Stimulated activated CD4-positive, alpha-beta T cell treated with anti-CD3 and anti-CD28 coated beads, Interleukin-1b, Interleukin-23, amount 100 ng/mL, for 24 hours (primary cell): ENCODE results near the gene NRP2.

Experiments
- DNase-seq, 4 experiments: peaks; one replicate each; pipeline ENCODE4 v3.0.0-alpha.2; 2020; ENCODE audit warnings: low read depth in 4 of 4, low spot score in 1 of 4

The NRP2 gene

GRCh38 chr2:205705511-205706349, 23.4 kb downstream of the NRP2 start:
- DNase-seq = no peak

- DNase-seq = no peak
Measured at GRCh38 chr2:205706769-205707381, 24.6 kb downstream of the NRP2 start.

GRCh38 chr2:205708231-205708631, 25.9 kb downstream of the NRP2 start:
- DNase-seq = no peak

- no peak for DNase-seq
Measured at GRCh38 chr2:205709319-205709718, 27.0 kb downstream of the NRP2 start.

GRCh38 chr2:205712508-205712907, 30.2 kb downstream of the NRP2 start:
- DNase-seq = no peak

- DNase-seq = no peak
Measured at GRCh38 chr2:205713086-205713485, 30.8 kb downstream of the NRP2 start.

GRCh38 chr2:205714058-205714776, 31.9 kb downstream of the NRP2 start:
- DNase-seq = no peak

- DNase-seq = no peak
Measured at GRCh38 chr2:205714789-205715720, 32.8 kb downstream of the NRP2 start.

GRCh38 chr2:205715831-205716525, 33.7 kb downstream of the NRP2 start:
- DNase-seq = no peak

- no peak for DNase-seq
Measured at GRCh38 chr2:205717175-205717846, 35.0 kb downstream of the NRP2 start.

GRCh38 chr2:205717999-205718398, 35.7 kb downstream of the NRP2 start:
- no peak for DNase-seq

- no peak for DNase-seq
Measured at GRCh38 chr2:205719847-205720246, 37.5 kb downstream of the NRP2 start.

- no peak for DNase-seq
Measured at GRCh38 chr2:205720451-205720902, 38.2 kb downstream of the NRP2 start.

GRCh38 chr2:205721057-205721449, 38.8 kb downstream of the NRP2 start:
- no peak for DNase-seq

GRCh38 chr2:205722283-205722918, 40.1 kb downstream of the NRP2 start:
- no peak for DNase-seq

GRCh38 chr2:205723179-205723578, 40.9 kb downstream of the NRP2 start:
- DNase-seq = no peak

- DNase-seq = no peak
Measured at GRCh38 chr2:205725059-205725458, 42.8 kb downstream of the NRP2 start.

- DNase-seq = no peak
Measured at GRCh38 chr2:205726506-205726905, 44.2 kb downstream of the NRP2 start.

GRCh38 chr2:205727174-205727573, 44.9 kb downstream of the NRP2 start:
- no peak for DNase-seq
